Islet precursor cell (in vitro differentiated cells): Measurements from ENCODE around the gene STN1.
"Not testable (repeated sequence)": the region's sequence is repeated elsewhere in the genome, so short reads cannot be mapped to it uniquely, and the experiment has no call there.

Source experiments
- DNase-seq: peaks from one replicate; pipeline ENCODE4 v3.0.0-alpha.2; 2018

STN1 gene

GRCh38 chr10:103856797-103857170 lies 61.2 kb downstream of the STN1 start:
- no peak for DNase-seq

- DNase-seq = no peak
These were observed 61.9 kb downstream of the STN1 start for GRCh38 chr10:103855852-103856796.

DNA sequence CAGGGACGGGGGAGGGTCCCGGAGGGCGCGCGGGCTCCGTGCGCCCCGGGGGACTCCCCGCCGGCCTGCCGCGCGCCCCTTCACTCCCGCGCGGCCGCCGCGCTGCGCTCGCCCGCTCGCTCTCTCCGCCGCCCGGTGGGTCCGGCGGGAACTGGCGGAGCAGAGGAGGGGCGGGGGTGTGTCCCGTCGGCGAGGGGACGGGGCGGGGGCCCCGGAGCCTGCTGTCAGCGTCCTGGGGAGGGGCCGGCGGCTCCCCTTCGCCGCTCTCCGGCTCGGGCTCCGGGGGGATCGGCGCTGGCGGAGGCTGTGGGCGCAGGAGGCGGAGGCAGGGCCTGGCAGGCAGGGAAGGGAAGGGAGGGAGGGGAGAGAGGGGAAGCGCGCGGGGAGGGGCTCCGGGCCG lies 62.6 kb downstream of the STN1 start, which contains the start of gene SH3PXD2A:
SH3PXD2A (minus strand) TSS at position 153 of the 400 bp plus-strand sequence. CDS start 310 bp downstream, outside the sequence.
- DNase-seq = peak; percentile 81

DNA sequence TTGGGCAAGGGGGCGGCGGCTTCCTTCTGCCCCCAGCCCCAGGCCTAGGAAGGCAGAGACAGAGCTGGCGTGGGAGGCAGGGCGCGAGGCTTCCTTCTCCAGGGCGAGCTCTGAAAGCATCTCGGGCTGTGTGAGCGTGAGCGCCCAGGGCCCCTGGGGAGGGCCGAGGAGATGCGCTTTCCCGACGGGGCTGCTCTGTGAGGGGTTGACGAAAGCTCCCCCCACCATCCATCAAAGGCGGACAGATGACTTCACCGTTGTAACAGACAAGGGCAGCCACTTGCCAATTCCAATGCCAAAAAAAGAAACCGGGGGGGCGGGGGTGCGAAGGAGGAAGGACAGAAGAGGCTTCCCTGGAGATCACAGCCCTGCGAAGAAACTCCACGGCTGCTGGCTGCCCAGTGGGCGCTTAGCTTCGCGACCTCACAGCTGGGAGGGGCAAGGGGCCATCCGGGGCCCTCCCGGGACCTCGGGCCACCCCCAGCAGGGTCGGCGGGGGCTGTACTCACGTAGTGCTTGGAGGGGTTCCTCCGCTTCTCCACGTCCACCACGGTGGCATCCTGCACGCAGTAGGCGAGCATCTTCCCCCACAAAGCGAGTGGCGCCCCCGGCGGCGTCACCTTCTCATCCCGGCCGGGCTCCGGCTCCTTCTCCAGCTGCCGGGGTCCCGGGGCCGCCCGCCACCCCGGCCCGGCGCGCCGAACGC lies 63.1 kb downstream of the STN1 start:
- peak; percentile 71 for DNase-seq

- peak; percentile 74 for DNase-seq
These were observed 63.7 kb downstream of the STN1 start for GRCh38 chr10:103854265-103854685.

- no peak for DNase-seq
These were observed 64.3 kb downstream of the STN1 start for GRCh38 chr10:103853428-103854264.

- no peak for DNase-seq
These were observed 65.1 kb downstream of the STN1 start for GRCh38 chr10:103852856-103853255.

- DNase-seq = peak; percentile 89
These were observed 65.7 kb downstream of the STN1 start for GRCh38 chr10:103852189-103852711.

DNA sequence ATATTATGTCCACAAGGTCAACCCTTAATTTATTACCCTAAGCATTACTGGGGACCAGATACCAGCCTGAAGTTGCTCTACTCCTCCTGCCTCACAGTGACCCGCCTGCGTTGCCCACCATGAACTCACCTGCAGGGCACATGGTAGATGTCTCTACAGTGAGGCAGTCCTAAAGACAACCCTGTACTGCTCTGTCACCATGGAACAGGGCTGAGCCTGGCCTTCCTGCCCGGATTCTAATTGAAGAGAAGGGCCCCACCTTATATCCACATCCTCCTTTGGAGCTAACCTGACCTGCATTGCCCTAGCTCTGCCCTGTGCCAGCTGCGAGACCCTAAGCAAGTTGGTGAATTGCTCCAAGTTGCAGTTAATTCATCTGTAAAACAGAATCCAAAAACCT lies 66.7 kb downstream of the STN1 start:
- DNase-seq = no peak

DNA sequence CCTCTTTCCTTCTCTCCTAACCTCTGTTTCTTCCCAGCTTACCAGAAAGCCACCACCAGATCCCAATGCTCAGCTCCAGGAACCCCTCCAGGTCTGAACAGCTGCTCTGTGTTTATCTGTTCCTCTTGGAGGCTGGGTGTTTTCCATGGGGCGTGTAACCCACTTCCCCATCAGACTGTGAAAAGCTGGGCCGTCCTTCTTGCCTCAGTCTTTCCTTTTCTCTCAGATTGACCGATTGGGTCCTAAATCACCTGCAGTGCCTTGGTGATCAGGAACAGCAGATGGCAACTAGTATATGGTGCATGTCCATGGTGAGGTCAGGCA lies 67.5 kb downstream of the STN1 start:
- no peak for DNase-seq

GRCh38 chr10:103849880-103850571 lies 68.0 kb downstream of the STN1 start:
- no peak for DNase-seq

DNA sequence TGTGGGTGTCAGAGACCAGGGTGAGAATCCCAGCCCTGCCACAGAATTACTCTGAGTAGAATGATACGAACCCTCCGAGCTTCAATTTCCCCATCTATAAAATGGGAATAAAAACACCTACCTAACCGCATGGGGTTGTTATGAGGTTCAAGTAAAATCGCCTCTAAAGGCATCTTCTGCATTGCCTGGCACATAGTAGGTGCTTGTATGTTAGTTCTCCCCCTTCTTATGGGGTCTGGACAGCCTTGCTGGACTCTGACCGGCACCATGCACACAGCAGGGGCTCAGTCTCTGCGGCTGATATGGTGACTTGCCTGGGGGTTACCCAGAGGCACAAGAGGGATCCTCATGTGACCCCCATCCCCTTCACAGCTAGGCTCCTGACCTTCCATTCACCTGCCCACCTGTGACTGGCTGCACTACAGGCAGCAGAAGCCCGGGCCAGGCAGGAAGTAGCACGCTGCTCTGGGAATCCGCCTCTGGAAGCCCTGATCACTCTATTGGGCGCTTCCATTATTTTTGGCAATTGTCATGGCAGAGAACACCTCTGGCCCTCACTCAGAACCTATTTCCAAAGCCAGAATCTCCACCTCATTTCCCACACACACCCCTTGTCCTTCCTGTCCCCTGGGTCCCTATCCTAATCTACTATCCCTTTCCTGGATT lies 68.6 kb downstream of the STN1 start:
- DNase-seq = no peak

- no peak for DNase-seq
These were observed 70.0 kb downstream of the STN1 start for GRCh38 chr10:103847909-103848468.

- DNase-seq = no peak
These were observed 70.6 kb downstream of the STN1 start for GRCh38 chr10:103847346-103847745.

- no peak for DNase-seq
These were observed 72.0 kb downstream of the STN1 start for GRCh38 chr10:103845972-103846371.

DNA sequence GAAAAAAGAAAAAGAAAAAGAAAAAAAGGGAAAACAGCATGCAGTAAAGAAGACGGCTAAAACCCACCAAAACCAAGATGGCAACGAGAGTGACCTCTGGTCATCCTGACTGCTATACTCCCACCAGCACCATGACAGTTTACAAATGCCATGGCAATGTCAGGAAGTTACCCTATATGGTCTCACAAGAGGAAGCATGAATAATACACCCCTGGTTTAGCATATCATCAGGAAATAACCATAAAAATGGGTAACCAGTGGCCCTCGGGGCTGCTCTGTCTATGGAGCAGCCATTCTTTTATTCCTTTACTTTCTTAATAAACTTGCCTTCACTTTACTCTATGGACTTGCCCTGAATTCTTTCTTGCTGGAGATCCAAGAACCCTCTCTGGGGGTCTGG lies 72.6 kb downstream of the STN1 start:
- not testable (repeated sequence) for DNase-seq

DNA sequence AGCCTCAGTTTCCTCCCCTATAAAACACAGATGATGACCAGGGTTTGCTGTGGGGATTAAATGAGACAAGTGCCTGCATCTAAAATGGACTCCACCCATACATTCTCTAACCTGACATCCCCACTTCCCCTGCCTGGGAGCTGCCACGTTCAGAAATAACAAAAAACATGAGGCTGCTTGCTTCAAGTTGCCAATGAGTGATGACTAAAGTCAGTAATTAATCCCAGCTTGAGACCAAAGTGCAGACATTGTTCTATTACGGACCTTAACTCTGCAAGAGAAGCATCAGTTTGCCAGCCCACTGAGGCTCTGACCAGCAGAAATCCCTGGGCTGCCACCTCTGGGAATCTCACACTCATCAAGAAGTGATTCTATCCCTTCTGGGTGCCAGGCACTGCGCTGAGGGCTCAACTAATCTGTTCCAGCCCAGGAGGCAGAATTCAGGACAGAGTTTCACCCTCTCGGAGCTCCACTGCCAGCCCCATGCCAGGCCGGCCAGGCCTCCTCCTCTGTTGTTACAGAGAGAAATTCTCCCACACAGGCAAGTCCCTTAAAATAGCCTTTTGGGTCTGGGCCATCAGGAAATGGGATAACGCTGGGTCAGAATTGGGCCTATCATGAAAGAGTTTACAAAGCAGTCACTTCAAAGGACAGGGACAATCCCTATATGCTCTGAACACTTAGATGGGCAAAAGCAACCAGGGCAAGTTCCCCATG lies 74.0 kb downstream of the STN1 start:
- DNase-seq = no peak

GRCh38 chr10:103843045-103843444 lies 74.9 kb downstream of the STN1 start:
- DNase-seq = no peak

DNA sequence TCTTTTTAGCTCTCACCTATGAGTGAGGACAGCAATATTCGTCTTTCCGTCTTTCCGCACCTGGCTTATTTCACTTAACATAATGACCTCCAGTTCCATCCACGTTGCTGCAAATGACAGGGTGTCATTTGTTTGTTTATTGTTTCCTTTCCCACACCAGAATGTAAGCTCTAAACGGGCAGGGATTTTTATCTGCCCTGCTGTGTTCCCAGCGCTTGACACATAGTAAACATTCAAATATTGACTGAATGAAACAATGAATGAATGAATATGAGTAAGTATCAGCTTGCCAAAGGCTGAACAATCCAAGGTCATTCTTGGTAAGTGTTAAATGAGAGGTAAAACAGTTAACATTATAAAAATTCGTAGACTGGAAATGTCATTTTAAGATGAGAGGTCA lies 75.4 kb downstream of the STN1 start:
- DNase-seq = no peak

GRCh38 chr10:103841519-103841918 lies 76.5 kb downstream of the STN1 start:
- no peak for DNase-seq

- peak; percentile 29 for DNase-seq
These were observed 77.3 kb downstream of the STN1 start for GRCh38 chr10:103840740-103841070.
